C4-2B (cell line): Measurements from ENCODE around the gene DAZL.
"Not testable (repeated sequence)": the region's sequence is repeated elsewhere in the genome, so short reads cannot be mapped to it uniquely, and the experiment has no call there.

Experiments used
- H3K27ac ChIP-seq: fragments of 450-650 bp; 2 replicates; pipeline ENCODE4 v1.5.1; 2017
- CTCF ChIP-seq: fragments of 450-650 bp; conservative IDR thresholded peaks from 2 replicates; pipeline ENCODE4 v1.5.1; 2017; ENCODE audit warnings: mild to moderate bottlenecking
- ZFX ChIP-seq: fragments of 450-650 bp; IDR thresholded peaks from 2 replicates; pipeline ENCODE4 v1.6.1; 2017

DAZL gene

GRCh38 chr3:16618721-16619120 lies 13.5 kb upstream of the DAZL start:
- no peak for TF ChIP-seq CTCF
- no peak for TF ChIP-seq ZFX
- H3K27ac ChIP-seq = no peak overlapping the region

GRCh38 chr3:16617155-16617554 lies 11.9 kb upstream of the DAZL start:
- not testable (repeated sequence) for H3K27ac ChIP-seq

GRCh38 chr3:16616083-16616482 lies 10.9 kb upstream of the DAZL start:
- TF ChIP-seq ZFX = no peak
- no peak overlapping the region for H3K27ac ChIP-seq

- TF ChIP-seq ZFX (no peak), CTCF (no peak)
- no peak overlapping the region for H3K27ac ChIP-seq
These were observed 9.1 kb upstream of the DAZL start for GRCh38 chr3:16614033-16615031.

GRCh38 chr3:16609927-16610580 lies 4.8 kb upstream of the DAZL start:
- no peak overlapping the region for H3K27ac ChIP-seq
- TF ChIP-seq ZFX (no peak), CTCF (no peak)

- TF ChIP-seq CTCF (no peak), ZFX (no peak)
- H3K27ac ChIP-seq = no peak overlapping the region
These were observed 3.6 kb upstream of the DAZL start for GRCh38 chr3:16608816-16609215.

- no peak for TF ChIP-seq ZFX
- no peak for TF ChIP-seq CTCF
- no peak overlapping the region for H3K27ac ChIP-seq
These were observed 2.5 kb upstream of the DAZL start for GRCh38 chr3:16607718-16608117.

- H3K27ac ChIP-seq = no peak overlapping the region
- TF ChIP-seq CTCF (no peak), ZFX (no peak)
These were observed 1.2 kb upstream of the DAZL start for GRCh38 chr3:16606398-16606797.
